HG03558 (cell line): Measurements from ENCODE around the gene TNFAIP8.
"Not testable (repeated sequence)": the region's sequence is repeated elsewhere in the genome, so short reads cannot be mapped to it uniquely, and the experiment has no call there.

ENCODE experiments used
- ATAC-seq: cut with Tn5 transposase; IDR thresholded peaks from one replicate; pipeline ENCODE4 v1.9.1; 2021; ENCODE audit warnings: moderate number of reproducible peaks; ENCODE audit not compliant: unreplicated experiment; ENCODE audit errors: extremely low read depth

TNFAIP8 gene

GRCh38 chr5:119412279-119413227, 56.7 kb downstream of the TNFAIP8 start:
- no peak for ATAC-seq

- ATAC-seq = not testable (repeated sequence)
Measured at GRCh38 chr5:119414124-119414734, 58.4 kb downstream of the TNFAIP8 start.

- ATAC-seq = no peak
Measured at GRCh38 chr5:119417891-119418605, 62.2 kb downstream of the TNFAIP8 start.

GRCh38 chr5:119418606-119419100, 62.8 kb downstream of the TNFAIP8 start:
- ATAC-seq = peak; percentile 45

- ATAC-seq = no peak
Measured at GRCh38 chr5:119420169-119420568, 64.3 kb downstream of the TNFAIP8 start.

- ATAC-seq = no peak
Measured at GRCh38 chr5:119426057-119426456, 70.2 kb downstream of the TNFAIP8 start.

GRCh38 chr5:119427060-119427459, 71.2 kb downstream of the TNFAIP8 start:
- no peak for ATAC-seq

- ATAC-seq = not testable (repeated sequence)
Measured at GRCh38 chr5:119427596-119427995, 71.8 kb downstream of the TNFAIP8 start.

- ATAC-seq = not testable (repeated sequence)
Measured at GRCh38 chr5:119428166-119428565, 72.3 kb downstream of the TNFAIP8 start.

GRCh38 chr5:119428574-119428973, 72.8 kb downstream of the TNFAIP8 start:
- ATAC-seq = not testable (repeated sequence)

- ATAC-seq = not testable (repeated sequence)
Measured at GRCh38 chr5:119432674-119433237, 76.9 kb downstream of the TNFAIP8 start.

GRCh38 chr5:119435436-119436132, 79.8 kb downstream of the TNFAIP8 start:
- ATAC-seq = peak; percentile 81

GRCh38 chr5:119437785-119438586, 82.2 kb downstream of the TNFAIP8 start:
- not testable (repeated sequence) for ATAC-seq

- ATAC-seq = not testable (repeated sequence)
Measured at GRCh38 chr5:119438587-119438917, 82.7 kb downstream of the TNFAIP8 start.

- ATAC-seq = no peak
Measured at GRCh38 chr5:119439140-119439631, 83.4 kb downstream of the TNFAIP8 start.

GRCh38 chr5:119439632-119440031, 83.8 kb downstream of the TNFAIP8 start:
- not testable (repeated sequence) for ATAC-seq

GRCh38 chr5:119444643-119445042, 88.8 kb downstream of the TNFAIP8 start:
- not testable (repeated sequence) for ATAC-seq

GRCh38 chr5:119445544-119445943, 89.7 kb downstream of the TNFAIP8 start:
- no peak for ATAC-seq
